Keratinocyte (primary cell): ENCODE measurements around the gene FBXO31.

Experiments used
- CTCF ChIP-seq, 3 experiments: IDR thresholded peaks in 1 of 3; conservative IDR thresholded peaks in 1 of 3; optimal IDR thresholded peaks in 1 of 3; 2 replicates in 2 of 3; 3 replicates in 1 of 3; pipeline versions ENCODE3 to v1.5.1; 2011; ENCODE audit warnings: low read length in 3 of 3, mild to moderate bottlenecking in 3 of 3, moderate library complexity in 2 of 3, control low read depth in 1 of 3, inconsistent platforms in 1 of 3; ENCODE audit not compliant: insufficient read depth in 2 of 3; ENCODE audit errors: extremely low read depth in 1 of 3
- EZH2 ChIP-seq: IDR thresholded peaks from one replicate; pipeline ENCODE4 v1.6.1; 2012; ENCODE audit warnings: inconsistent platforms, mild to moderate bottlenecking, low read length, moderate library complexity

GRCh38 chr16:87304951-87305350 lies 78.6 kb downstream of the FBXO31 start:
- no peak for TF ChIP-seq CTCF (optimal IDR thresholded peaks at IDR 0.05 in 1 of 3, IDR thresholded peaks at IDR 0.05 in 1 of 3, conservative IDR thresholded peaks at IDR 0.05 in 1 of 3; ENCODE audit: extremely low read depth in 1 of 3, insufficient read depth in 2 of 3, low read length in 3 of 3)
- no peak for TF ChIP-seq EZH2
